Dedifferentiated amniotic fluid mesenchymal stem cell (primary cell): ENCODE results near the gene MYD88.
A peak's percentile ranks its signal among the peaks of the same experiment; 100 is the strongest.

Experiments
- DNase-seq: peaks from one replicate; pipeline ENCODE4 v3.0.0-alpha.2; 2016; ENCODE audit errors: extremely low spot score

The MYD88 gene

DNA sequence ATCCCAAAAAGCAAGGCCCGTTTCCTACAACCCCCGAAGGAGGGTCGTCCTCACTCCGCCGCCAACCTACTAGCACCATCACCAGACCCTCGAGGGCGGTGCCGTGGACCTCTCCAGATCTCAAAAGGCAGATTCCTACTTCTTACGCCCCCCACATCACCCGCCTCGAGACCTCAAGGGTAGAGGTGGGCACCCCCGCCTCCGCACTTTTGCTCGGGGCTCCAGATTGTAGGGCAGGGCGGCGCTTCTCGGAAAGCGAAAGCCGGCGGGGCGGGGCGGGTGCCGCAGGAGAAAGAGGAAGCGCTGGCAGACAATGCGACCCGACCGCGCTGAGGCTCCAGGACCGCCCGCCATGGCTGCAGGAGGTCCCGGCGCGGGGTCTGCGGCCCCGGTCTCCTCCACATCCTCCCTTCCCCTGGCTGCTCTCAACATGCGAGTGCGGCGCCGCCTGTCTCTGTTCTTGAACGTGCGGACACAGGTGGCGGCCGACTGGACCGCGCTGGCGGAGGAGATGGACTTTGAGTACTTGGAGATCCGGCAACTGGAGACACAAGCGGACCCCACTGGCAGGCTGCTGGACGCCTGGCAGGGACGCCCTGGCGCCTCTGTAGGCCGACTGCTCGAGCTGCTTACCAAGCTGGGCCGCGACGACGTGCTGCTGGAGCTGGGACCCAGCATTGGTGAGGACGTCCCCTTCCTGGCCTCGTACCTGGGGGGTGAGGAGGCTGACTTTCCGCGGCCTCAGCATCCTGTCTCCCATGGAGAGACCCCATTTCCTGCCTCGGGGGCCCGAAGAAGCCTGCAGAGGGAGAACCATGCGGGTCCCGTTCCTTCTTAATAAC, at the start of gene MYD88:
MYD88 (plus strand) TSS at position 313 of the 842 bp plus-strand sequence; CDS start at position 353, 40 bp downstream.
- DNase-seq = peak; percentile 33

DNA sequence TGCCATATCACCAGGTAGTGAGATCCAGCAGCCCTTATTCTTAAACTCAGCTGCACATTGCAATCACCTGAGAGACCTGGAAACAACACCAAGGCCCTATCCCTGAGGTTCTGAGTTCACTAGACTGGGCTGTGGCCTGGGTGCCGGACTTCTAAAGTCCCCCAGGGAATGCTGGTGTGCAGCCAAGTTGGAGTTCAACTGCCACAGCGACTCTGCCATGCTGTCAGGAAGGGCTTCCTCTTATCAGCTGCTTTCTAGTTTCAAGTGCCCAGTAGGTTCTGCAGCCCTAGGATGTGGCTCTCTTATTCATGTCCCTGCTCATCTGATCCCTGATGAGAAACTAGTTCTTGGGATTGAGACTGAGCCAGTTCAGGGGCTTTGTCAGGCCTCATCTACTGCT, 49.3 kb upstream of the MYD88 start:
- no peak for DNase-seq

DNA sequence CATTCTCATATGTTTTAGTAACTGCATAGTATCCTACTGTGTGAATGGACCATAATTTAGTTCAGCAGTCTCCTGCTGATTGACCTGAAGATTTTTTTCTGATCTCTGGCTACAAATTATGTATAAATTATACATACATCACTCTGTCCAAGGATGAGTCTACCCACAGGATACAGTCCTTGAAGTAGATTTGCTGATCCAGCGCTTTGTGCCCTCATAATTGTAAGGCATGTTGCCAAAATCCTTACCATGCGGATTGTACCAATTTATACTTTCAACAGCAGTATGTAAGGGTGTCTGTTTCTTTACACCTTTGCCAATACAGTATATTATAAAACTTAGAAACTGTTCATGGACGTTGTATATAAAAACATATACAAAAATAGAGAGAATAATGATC, 48.0 kb upstream of the MYD88 start:
- DNase-seq = no peak

DNA sequence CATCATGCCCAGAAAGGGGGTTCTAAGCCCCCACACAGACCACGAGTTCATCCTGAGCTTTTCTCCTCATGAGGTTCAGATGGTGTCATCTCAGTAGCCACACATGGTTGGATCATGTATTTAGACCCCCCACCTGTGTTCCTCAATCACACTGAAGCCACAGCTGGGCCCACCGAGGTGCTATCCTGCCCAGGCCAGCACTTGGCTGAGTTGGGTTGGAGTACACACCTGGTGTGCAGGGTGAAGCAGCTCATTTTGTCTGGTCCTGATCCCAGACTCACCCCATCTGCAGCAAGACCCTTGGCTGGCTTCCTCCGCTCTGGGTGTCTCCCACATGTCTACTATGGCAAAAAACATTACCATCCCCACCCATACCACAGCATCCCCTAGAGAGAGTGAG, 43.5 kb upstream of the MYD88 start:
- DNase-seq = no peak

DNA sequence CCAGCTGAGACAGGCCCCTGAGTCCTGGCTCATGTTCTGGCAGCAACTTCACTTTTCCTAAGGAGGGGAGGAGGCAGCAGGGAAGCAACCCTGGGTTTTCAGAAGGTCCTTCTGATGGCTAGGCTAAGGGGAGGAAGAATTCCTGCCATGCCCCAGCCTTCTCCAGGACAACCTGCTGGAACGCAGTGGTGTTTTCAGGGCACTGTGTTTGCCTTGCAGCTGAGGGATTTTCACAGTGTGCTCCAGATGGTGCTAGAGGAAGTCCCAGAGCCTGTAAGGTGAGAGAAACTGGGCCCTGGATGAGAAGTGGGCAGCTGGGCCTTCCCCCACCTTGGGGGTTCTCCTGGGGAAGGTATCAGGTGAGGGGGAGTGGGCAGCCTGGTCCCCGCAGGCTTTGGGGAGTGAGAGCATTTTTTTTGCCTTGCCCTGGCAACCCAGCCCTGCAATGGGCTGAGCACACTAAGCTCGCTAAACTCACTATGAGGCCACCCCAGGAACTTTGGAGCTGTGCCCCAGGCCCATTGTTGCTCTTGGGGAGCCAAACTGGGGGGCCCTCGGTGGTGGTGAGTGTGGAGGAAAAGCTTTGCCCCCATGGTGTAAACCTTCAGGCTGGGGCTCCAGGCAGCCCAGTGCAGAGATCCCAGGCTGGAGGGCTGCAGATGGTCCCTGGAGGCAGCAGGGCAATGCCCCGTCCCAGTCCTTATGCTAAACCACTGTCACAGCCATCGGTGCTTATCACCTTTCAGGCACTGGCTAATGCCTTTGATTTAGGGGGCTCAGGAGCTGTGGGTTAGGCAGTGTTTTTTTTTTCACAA, 42.6 kb upstream of the MYD88 start:
- no peak for DNase-seq

DNA sequence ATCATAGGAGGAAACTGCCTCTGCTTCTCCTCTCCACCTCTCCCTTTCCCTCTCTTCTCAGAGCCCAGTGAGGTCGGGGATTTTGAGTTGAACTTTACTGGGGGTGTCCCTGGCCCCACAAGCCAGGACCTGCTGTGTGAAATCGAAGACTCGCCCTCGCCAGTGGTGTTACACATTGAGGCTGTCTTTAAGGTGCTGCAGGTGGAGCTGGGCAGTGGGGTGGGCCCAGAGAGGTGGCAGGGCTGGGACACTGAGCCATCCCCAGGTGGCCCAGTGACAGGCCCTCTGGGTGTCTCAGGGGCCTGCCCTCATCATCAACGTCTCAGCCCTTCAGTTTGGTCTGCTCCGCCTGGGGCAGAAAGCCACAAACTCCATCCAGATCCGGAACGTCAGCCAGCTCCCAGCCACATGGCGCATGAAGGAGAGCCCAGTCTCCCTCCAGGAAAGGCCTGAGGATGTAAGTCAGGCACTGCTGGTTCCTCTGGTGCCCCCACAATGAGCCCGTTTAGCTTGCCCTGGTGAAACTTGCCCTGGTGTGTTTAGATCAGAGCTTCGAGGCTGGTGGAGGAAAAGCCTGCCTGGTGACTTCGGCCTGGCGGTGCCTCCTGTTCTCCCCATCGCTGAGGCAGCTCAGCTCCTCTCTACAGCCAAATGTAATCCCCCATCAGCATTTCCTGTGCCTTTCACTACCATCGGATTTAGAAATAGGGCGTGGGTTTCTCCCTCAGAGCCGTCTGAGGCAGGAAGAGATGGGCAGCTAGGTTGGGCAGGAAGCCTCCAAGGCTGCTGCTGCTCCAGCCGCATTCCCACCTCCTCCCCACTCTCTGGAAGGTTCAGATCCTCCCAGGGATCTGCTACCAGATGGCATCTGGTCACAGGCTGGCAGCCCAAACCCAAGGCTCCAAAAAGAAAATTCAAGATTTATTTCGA, 40.8 kb upstream of the MYD88 start:
- DNase-seq = no peak

DNA sequence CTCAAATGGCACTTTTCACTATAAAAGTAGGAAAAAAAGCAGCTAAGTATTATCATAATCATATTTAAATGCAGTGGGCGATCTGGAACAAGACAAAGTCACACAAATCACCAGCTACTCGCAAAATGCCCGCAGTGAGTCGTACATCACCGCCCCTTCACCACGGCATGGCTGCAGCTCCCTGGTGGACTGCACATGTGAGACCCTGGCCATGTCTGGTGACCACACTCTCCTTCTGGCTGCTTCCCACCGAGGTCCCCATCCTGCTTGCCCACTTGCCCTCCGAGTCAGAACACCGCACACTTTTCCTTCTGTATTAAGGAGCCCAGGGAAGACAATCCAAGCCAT, 40.1 kb upstream of the MYD88 start:
- no peak for DNase-seq

DNA sequence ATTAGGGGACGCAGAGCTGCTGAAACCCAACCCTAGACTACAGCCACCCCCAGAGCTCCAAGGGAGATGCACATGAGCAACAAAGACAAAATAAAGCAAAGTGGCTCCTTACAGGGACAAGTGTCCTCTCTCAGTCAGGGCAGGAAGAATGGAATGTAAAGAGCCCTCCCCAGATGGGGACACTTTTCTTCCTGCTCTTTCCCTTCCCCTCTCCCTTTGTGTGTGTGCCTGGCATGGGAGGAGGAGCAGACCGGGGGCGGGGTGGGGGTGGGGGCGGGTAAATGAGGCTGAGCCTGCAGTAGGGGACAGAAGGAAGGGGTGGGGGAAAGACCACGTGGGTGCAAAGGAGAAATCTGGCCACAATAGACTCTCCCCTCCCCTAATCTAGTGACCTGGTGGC, 38.9 kb upstream of the MYD88 start:
- no peak for DNase-seq

DNA sequence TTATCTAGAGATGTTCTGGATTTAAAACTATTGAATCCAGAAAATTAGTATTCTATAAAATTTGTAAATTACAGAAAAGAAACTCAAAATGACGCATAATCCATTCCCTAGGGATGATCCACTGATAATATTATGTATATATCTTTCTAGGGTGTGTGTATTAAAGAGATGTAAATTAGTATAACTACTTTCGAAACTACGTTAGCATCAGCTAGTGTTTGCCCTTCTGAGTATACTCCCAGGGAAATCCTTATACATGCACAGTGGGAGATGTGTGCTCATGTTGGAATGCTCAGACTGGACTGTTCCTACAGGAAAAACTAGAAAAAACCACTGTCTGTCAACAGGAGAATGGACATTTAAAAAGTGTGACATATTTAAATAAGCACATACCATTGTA, 38.0 kb upstream of the MYD88 start:
- no peak for DNase-seq

DNA sequence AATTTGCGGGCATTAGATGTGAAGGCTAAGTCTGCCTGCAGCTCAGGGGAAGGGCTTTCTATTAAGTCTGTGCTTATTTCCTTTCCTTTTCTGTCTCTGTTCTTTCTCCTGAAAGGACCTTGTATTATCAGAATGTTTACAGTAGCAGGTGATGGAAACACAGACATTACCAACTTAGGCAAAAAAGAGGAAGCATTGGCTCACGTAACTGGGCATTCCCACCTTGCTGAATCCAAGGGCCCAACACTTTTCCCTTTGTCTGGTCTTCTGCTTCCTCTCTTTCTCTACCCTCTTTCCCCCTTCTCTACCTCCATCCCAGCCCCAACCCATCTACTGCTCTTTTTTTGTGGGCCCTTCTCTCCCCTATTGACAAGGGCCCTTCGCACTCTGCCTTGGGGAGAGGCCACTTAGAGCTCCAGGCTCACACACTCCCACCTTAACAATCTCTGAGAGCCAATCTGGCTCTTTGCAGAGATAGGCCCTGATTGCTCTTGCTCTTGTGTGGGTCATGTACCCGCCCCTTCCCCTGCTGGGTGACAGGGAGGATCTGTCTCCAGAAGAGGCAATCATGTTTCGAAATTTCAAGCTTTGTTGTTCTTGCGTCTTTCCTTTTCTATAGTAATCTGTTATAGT, 36.5 kb upstream of the MYD88 start:
- no peak for DNase-seq

DNA sequence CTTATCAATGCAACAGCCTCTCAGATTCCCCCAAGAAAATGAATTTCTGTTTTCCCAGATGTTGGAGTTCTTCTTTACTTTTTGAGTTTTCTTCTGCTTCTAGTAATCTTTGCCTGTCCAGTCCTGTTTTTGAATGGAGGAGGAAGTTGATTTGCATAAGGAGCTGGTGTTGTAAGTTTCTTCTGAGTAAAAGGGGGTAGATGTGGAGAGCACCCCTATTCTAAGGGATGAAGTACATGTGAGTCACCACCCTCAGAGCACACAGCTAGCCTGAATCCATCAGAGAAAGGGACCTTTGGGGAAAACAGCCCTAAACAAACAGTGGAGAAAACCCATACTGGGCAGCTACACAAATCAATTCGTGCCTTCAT, 36.0 kb upstream of the MYD88 start:
- no peak for DNase-seq

DNA sequence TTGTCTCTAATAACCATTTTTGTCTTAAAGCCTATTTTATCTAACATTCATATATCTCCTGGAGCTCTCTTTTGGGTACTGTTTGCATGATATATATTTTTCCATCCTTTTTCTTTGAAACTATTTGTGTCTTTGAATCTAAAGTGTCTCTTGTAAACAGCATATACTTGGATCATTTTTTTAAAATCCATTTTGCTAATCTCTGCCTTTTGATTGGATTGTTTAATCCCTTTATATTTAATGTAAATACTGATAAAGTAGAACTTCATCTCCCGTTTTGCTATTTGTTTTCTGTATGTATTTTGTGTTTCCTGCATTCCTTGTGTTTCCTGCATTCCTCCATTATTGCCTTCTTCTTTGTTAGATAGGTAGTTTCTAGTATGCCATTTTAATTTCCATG, 32.9 kb upstream of the MYD88 start:
- DNase-seq = no peak

DNA sequence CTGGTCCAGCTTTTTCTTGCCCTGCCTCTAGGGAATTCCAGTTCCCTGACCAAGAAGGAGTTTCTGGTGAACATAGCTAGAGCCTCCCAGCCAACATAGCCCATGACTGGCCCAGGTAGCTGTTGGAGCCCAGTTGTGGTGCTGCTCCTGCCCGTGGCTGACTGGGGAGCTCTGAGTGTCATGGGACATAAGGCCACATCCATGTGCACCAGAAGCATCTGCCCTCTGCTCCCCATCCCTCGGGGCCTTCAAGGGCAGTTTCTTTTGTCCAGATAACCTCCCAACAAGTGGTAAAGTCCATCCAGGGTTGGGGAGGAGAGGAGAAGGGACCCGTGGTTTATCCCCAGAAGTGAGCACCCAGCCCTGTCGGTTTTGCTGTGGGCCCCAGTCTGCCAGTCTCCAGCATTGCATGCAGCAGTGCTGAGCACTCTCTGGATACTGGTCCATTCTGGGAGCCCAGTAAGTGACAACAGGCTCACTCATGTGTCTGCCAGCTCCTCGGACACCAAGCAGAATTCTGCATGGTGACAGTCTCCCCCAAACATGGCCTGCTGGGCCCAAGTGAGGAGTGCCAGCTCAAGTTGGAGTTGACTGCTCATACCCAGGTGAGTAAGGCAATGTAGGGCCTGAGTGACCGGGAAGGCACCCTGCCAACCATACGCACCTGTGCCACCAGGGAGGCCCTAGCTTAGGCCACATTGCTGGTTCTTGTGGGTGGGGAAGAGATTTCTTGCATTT, 30.4 kb upstream of the MYD88 start:
- DNase-seq = no peak

DNA sequence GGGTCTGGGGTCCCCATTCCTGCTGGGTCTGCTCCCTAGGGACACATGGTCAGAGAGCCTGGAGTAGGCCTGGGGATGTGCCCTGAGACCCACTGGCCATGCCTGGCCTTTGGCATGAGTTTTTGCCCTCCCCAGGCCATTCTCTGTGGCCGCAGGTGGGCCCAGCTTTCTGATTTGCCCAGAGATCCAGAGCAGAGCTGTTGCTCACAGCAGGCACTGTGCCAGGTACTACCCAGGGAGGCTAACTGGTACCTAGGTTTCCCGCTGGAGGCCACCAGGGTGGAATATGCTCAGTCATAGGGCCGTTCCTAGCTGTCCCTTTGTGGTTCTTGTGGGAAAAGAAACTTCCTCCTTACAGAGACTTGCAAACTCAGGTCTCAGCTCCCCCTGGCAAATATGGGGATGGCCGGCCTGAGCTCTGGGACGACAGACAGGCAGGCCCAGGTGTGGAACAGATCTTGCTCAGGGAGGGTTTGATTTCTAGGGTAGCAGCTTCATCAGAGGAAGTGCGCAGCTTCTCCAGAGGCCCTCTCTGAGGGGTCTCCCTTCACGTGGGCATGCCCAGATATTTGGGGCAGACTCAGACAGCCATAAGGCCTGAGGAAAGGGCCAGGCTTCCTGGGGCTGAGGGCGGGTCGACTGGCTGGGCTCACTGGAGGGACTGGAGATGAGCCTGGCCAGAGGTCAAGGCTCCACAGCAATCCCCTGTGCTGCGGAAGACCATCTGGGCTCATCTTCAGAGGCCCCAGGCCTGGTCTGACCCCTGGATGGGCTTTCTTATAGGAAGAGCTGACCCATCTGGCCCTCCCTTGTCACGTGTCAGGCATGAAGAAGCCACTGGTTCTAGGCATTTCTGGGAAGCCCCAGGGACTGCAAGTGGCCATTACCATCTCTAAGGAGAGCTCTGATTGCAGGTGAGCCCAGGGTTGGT, 29.5 kb upstream of the MYD88 start:
- no peak for DNase-seq

DNA sequence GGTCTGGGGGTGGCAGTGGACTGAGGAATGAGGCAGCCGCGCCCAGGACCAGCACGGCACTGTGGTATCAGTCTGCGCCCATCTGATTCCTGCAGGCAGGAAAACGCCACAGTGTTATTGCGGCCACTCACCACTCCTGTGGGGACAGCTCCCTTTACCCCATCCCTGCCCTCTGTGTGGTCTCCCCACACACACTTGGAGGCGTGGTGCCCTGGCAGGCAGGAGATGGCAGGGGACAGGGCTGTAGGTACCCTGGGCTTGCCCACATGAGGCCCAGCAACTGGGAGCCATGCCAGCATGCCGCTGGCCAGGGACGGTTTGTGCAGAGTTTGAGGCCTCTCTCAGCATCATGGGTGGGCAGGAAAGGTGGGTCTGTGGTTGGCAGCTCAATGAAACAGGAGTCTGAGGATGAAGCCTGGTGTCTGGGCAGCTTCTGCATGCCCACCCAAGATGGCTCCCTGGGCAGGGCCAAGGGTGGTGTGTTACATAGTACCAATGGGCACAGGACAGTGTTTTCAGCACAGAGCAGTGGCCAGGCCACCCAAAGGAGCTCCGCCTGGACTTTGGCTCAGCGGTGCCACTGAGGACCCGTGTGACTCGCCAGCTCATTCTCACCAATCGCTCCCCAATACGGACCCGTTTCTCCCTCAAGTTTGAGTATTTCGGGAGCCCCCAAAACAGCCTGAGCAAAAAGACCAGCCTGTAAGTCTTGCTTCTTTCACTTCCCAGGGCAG, 28.7 kb upstream of the MYD88 start:
- no peak for DNase-seq

DNA sequence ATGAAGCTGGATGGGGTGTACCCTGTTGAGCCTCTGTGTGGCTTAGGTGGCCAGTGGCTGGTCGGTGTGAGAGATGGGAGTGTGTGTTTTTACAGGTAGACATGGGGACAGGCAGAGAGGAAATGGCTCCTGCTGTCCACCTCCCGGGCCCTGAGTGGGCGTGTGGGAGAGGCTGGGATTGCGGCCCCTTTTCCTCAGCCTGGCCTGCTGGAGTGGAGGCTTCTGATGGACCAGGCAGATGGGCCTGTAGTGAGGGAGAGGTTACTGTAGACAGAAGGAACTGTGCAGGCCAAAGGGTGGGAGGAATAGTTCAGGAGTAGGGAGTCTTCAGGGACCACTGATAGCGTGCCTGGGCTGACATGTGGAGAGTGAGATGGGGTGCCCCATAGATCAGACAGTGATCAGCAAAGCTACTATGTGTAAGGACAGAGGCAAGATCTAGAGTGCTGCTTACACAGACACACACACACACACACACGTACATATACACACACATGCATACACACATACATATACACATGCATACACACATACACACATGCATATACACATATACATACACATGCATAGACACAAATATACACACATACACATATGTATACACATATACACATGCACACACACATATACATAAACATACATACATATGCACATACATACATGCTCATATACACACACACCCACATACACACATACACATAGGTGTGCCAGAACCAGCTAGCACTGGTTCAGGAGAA, 28.0 kb upstream of the MYD88 start:
- no peak for DNase-seq

DNA sequence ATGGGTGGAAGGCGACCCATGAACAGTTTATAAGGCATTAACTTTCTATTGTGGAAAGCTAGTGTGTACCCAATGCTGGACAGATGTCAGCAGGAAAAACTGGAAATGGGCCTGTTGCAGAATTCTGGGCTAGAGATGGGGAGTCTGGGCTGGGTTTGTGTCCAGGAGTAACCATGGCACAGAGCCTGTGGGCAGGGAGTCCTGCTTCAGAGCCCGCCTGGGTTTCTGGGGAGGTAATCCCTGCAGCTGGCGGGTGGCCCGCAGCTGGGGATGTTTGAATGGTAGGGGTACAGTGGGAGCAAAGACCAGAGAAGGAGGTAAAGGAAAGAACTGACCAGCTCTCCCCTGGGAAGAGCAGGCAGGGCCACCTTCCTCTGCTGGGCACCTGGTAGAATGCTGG, 27.3 kb upstream of the MYD88 start:
- no peak for DNase-seq

DNA sequence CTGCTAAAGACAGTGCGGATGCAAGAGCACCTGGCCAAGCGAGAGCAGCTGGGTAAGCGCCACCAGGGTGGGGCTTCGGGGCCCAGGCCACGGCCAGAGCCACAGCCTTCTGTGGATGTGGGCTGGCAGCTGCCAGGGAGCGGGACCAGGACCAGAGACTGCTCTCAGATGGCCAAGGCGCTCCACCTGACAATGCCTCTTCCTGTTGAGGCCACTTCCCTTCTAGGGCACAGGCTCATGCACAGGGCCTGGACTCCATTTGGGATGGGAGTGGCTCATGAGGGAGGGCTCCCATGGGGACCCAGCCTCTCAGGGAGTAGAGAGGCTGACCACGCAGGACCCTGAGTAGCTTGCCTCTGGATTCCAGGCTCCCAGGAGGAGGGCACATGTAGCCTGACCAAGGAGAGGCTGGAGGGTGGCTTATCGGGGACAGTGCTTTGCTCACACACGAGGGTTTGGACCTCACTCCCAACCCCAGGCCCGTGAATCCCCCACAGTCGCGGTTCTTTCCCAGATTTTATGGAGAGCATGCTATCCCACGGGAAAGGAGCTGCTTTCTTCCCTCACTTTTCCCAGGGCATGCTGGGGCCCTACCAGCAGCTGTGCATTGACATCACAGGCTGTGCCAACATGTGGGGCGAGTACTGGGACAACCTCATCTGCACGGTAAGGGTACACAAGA, 26.6 kb upstream of the MYD88 start:
- no peak for DNase-seq
